Transverse colon (tissue), 4 donors: ENCODE measurements around the gene RFXANK.

ENCODE experiments used
- CTCF ChIP-seq, 5 experiments: fragments of 200-600 bp in 3 of 5; fragments of 450-650 bp in 2 of 5; sonication (generic) in 3 of 5; IDR thresholded peaks; 1 replicate in 2 of 5; 2 replicates in 3 of 5; pipeline ENCODE4 v1.5.1; 2016 to 2017; ENCODE audit warnings: antibody characterized with exemption in 5 of 5, inconsistent platforms in 3 of 5, mild to moderate bottlenecking in 2 of 5, moderate library complexity in 1 of 5
- EP300 ChIP-seq: sonication (generic); formaldehyde crosslinking; IDR thresholded peaks from one replicate; pipeline ENCODE4 v1.6.1; 2017; ENCODE audit warnings: antibody characterized with exemption, low read depth
- POLR2A ChIP-seq: fragments of 450-650 bp; IDR thresholded peaks from one replicate; pipeline ENCODE4 v1.6.1; 2016; ENCODE audit warnings: antibody characterized with exemption, mild to moderate bottlenecking, moderate library complexity
- POLR2AphosphoS5 ChIP-seq, 3 donors: sonication (generic); formaldehyde crosslinking; IDR thresholded peaks; one replicate each; pipeline ENCODE4 v1.6.1; 2016; ENCODE audit warnings: antibody characterized with exemption in 3 of 3

GRCh38 chr19:19218911-19219310 is 26.9 kb downstream of the RFXANK start:
- TF ChIP-seq CTCF (IDR thresholded peaks at IDR 0.05) = no peak
- TF ChIP-seq POLR2AphosphoS5 (IDR thresholded peaks at IDR 0.05) = no peak
- no peak for TF ChIP-seq POLR2A
- no peak for TF ChIP-seq EP300
